Right atrium auricular region (tissue), 2 donors: ENCODE measurements around the gene BSN. TPM values are rescaled to one million over a fixed set of nuclear protein-coding genes. Genes with fewer than 3 reads are reported as not detected.

ENCODE experiments used
- DNase-seq: peaks from one replicate; pipeline ENCODE4 v3.0.0-alpha.2; 2019; ENCODE audit warnings: low spot score
- H3K27ac ChIP-seq, 2 donors: fragments of 200-600 bp; sonication (generic); 1 replicate in 1 of 2; 2 replicates in 1 of 2; pipeline ENCODE4 v1.5.1; 2016 to 2019
- H3K27me3 ChIP-seq, 2 donors: fragments of 200-600 bp; sonication (generic); one replicate each; pipeline versions ENCODE4 v1.5.1 to v1.6.0; 2017 to 2019
- H3K36me3 ChIP-seq: fragments of 200-600 bp; sonication (generic); one replicate; pipeline ENCODE4 v1.5.1; 2016
- H3K4me1 ChIP-seq, 2 donors: fragments of 200-600 bp; sonication (generic); one replicate each; pipeline versions ENCODE4 v1.5.1 to v1.6.0; 2017 to 2019
- H3K4me3 ChIP-seq, 2 donors: fragments of 200-600 bp; sonication (generic); 1 replicate in 1 of 2; 2 replicates in 1 of 2; pipeline ENCODE4 v1.5.1; 2017 to 2019; ENCODE audit warnings: mild to moderate bottlenecking in 1 of 2, moderate library complexity in 1 of 2
- H3K9me3 ChIP-seq, 2 donors: fragments of 200-600 bp; sonication (generic); one replicate each; pipeline ENCODE4 v1.5.1; 2019
- CTCF ChIP-seq, 2 donors: fragments of 200-600 bp; sonication (generic); IDR thresholded peaks; one replicate each; pipeline ENCODE4 v1.5.1; 2019; ENCODE audit warnings: antibody characterized with exemption in 2 of 2
- total RNA-seq, 2 donors: library from RNA; depleted of rRNA; stranded (reverse); fragments of >200 nt; gene quantifications; one replicate each; pipeline ENCODE4 v1.1.0, GENCODE V29; 2016

Gene BSN
- total RNA-seq, 2 donors from 2014 or later, result 0.41 to 0.63 TPM

GRCh38 chr3:49535971-49536874 lies 18.1 kb upstream of the BSN start:
- no peak for TF ChIP-seq CTCF (IDR thresholded peaks at IDR 0.05)
- Histone ChIP-seq H3K27ac (no peak overlapping the region), H3K36me3 (peaks cover 37% of the 10 kb centered on the region), H3K27me3 (no peaks in the 10 kb centered on the region), H3K4me3 (no peak overlapping the region), H3K4me1 (peaks cover 0 to 23% of the 10 kb centered on the region in 2 donors), H3K9me3 (no peaks in the 10 kb centered on the region)
- no peak for DNase-seq

- H3K9me3 ChIP-seq, result no peaks in the 10 kb centered on the region
- H3K27ac ChIP-seq, result no peak overlapping the region
- H3K36me3 ChIP-seq, result peaks cover 29% of the 10 kb centered on the region
- no peak overlapping the region for H3K4me3 ChIP-seq
- H3K4me1 ChIP-seq, result peaks cover 0 to 23% of the 10 kb centered on the region in 2 donors
- no peak for TF ChIP-seq CTCF (IDR thresholded peaks at IDR 0.05)
- H3K27me3 ChIP-seq, result no peaks in the 10 kb centered on the region
- no peak for DNase-seq
These were observed 17.3 kb upstream of the BSN start for GRCh38 chr3:49536875-49537533.

- DNase-seq, result peak; percentile 94
- peak; percentile 87 to 98 for TF ChIP-seq CTCF (IDR thresholded peaks at IDR 0.05)
- H3K27ac ChIP-seq, result peak overlapping the region; percentile 79 to 89
- no peaks in the 10 kb centered on the region for H3K9me3 ChIP-seq
- H3K36me3 ChIP-seq, result peaks cover 1% of the 10 kb centered on the region
- H3K4me1 ChIP-seq, result peaks cover 0 to 23% of the 10 kb centered on the region in 2 donors
- H3K4me3 ChIP-seq, result peak overlapping the region; percentile 34 to 60
- H3K27me3 ChIP-seq, result no peaks in the 10 kb centered on the region
These were observed 14.4 kb upstream of the BSN start for GRCh38 chr3:49539659-49540560.

- TF ChIP-seq CTCF (IDR thresholded peaks at IDR 0.05), result no peak
These were observed 2.2 kb upstream of the BSN start for GRCh38 chr3:49552087-49552486.

GRCh38 chr3:49553324-49553691 lies 969 bp upstream of the BSN start:
- Histone ChIP-seq H3K9me3 (no peaks in the 10 kb centered on the region), H3K4me3 (peak overlapping the region; percentile 66 to 72), H3K27ac (peak overlapping the region; percentile 80 to 89), H3K4me1 (peaks cover 0 to 20% of the 10 kb centered on the region in 2 donors), H3K36me3 (no peaks in the 10 kb centered on the region), H3K27me3 (no peaks in the 10 kb centered on the region)
- TF ChIP-seq CTCF (IDR thresholded peaks at IDR 0.05), result no peak
- no peak for DNase-seq

More at GRCh38 chr3:49552087-49552486, 2.2 kb upstream of the BSN start:
- H3K4me1 ChIP-seq, result peaks cover 0 to 20% of the 10 kb centered on the region in 2 donors
- H3K27me3 ChIP-seq, result no peaks in the 10 kb centered on the region
- H3K4me3 ChIP-seq, result no peak overlapping the region
- H3K36me3 ChIP-seq, result no peaks in the 10 kb centered on the region
- DNase-seq, result no peak
- no peak overlapping the region for H3K27ac ChIP-seq
- H3K9me3 ChIP-seq, result no peaks in the 10 kb centered on the region
